Gastroesophageal sphincter (tissue), 4 donors: Measurements from ENCODE around the gene ASIC2. TPM values are rescaled to one million over a fixed set of nuclear protein-coding genes. Genes with fewer than 3 reads are reported as not detected.

Experiments used
- ATAC-seq: fragments of 150-250 bp; one replicate; pipeline ENCODE4 v1.9.1; 2016; ENCODE audit warnings: mild to moderate bottlenecking, moderate library complexity
- H3K27ac ChIP-seq, 4 donors: fragments of 200-600 bp; sonication (generic) in 3 of 4; 1 replicate in 3 of 4; 2 replicates in 1 of 4; pipeline ENCODE4 v1.5.1; 2016 to 2019
- H3K27me3 ChIP-seq: fragments of 200-600 bp; sonication (generic); one replicate; pipeline ENCODE4 v1.5.1; 2019
- H3K36me3 ChIP-seq, 2 donors: fragments of 200-600 bp; sonication (generic); one replicate each; pipeline ENCODE4 v1.5.1; 2019; ENCODE audit warnings: control low read depth in 1 of 2
- H3K4me1 ChIP-seq, 3 donors: fragments of 200-600 bp; sonication (generic); 1 replicate in 2 of 3; 2 replicates in 1 of 3; pipeline ENCODE4 v1.5.1; 2016 to 2019; ENCODE audit warnings: control low read depth in 2 of 3
- H3K4me3 ChIP-seq, 2 donors: fragments of 200-600 bp; sonication (generic); one replicate each; pipeline ENCODE4 v1.5.1; 2019; ENCODE audit warnings: mild to moderate bottlenecking in 1 of 2, moderate library complexity in 1 of 2
- H3K9me3 ChIP-seq, 3 donors: fragments of 200-600 bp; sonication (generic); one replicate each; pipeline ENCODE4 v1.5.1; 2017 to 2019; ENCODE audit warnings: control low read depth in 2 of 3
- CTCF ChIP-seq, 4 experiments: fragments of 200-600 bp in 2 of 4; fragments of 450-650 bp in 2 of 4; sonication (generic) in 1 of 4; IDR thresholded peaks; one replicate each; pipeline ENCODE4 v1.5.1; 2017 to 2019; ENCODE audit warnings: antibody characterized with exemption in 4 of 4, mild to moderate bottlenecking in 2 of 4, moderate library complexity in 2 of 4
- EP300 ChIP-seq: sonication (generic); formaldehyde crosslinking; IDR thresholded peaks from one replicate; pipeline ENCODE4 v1.6.1; 2017; ENCODE audit warnings: antibody characterized with exemption, mild to moderate bottlenecking
- POLR2A ChIP-seq, 2 donors: fragments of 450-650 bp; IDR thresholded peaks; one replicate each; pipeline ENCODE4 v1.6.1; 2017; ENCODE audit warnings: antibody characterized with exemption in 2 of 2, mild to moderate bottlenecking in 2 of 2, moderate library complexity in 1 of 2
- POLR2AphosphoS5 ChIP-seq: sonication (generic); formaldehyde crosslinking; IDR thresholded peaks from one replicate; pipeline ENCODE4 v1.6.1; 2017; ENCODE audit warnings: antibody characterized with exemption
- WGBS, 2 donors: methylation state at CpG; one replicate each; pipeline ENCODE4 v1.1.5; 2018; ENCODE audit warnings: low coverage in 1 of 2; 5-methylcytosine and 5-hydroxymethylcytosine counted together
- total RNA-seq, 4 donors: library from RNA; depleted of rRNA; stranded (reverse); fragments of >200 nt; gene quantifications; one replicate each; pipeline ENCODE4 v1.1.0, GENCODE V29; 2016

ASIC2 gene
- total RNA-seq, 4 donors from 2014 or later, result 0.15 TPM; not detected in 3

GRCh38 chr17:33046361-33047255, 246.5 kb downstream of the ASIC2 start:
- Histone ChIP-seq H3K36me3 (no peaks in the 10 kb centered on the region), H3K27ac (no peak overlapping the region), H3K4me1 (no peaks in the 10 kb centered on the region), H3K27me3 (peaks cover 24% of the 10 kb centered on the region), H3K4me3 (no peak overlapping the region), H3K9me3 (no peaks in the 10 kb centered on the region)
- no peak for ATAC-seq
- 70 to 81% methylated on average over 5 to 6 of the region's 10 CpGs for WGBS, 2 donors
- TF ChIP-seq POLR2AphosphoS5, result no peak

- Histone ChIP-seq H3K36me3 (no peaks in the 10 kb centered on the region), H3K4me3 (no peak overlapping the region), H3K27me3 (peaks cover 15% of the 10 kb centered on the region), H3K27ac (no peak overlapping the region), H3K9me3 (no peaks in the 10 kb centered on the region), H3K4me1 (peaks cover 0 to 1% (median 0%) of the 10 kb centered on the region in 3 donors)
- TF ChIP-seq POLR2AphosphoS5, result no peak
- no peak for TF ChIP-seq EP300
- no peak for TF ChIP-seq CTCF (IDR thresholded peaks at IDR 0.05)
- no peak for TF ChIP-seq POLR2A (IDR thresholded peaks at IDR 0.05)
- no peak for ATAC-seq
- 85% methylated on average over 6 of the region's 11 CpGs; no CpG with 5 or more reads in 1 of the 2 donors for WGBS, 2 donors
Measured at GRCh38 chr17:33045216-33045615, 247.9 kb downstream of the ASIC2 start.

GRCh38 chr17:33044771-33045170, 248.3 kb downstream of the ASIC2 start:
- Histone ChIP-seq H3K27me3 (peaks cover 15% of the 10 kb centered on the region), H3K27ac (no peak overlapping the region), H3K9me3 (no peaks in the 10 kb centered on the region), H3K4me3 (no peak overlapping the region), H3K4me1 (peaks cover 0 to 6% (median 0%) of the 10 kb centered on the region in 3 donors), H3K36me3 (no peaks in the 10 kb centered on the region)
- TF ChIP-seq EP300 (no peak), POLR2A (IDR thresholded peaks at IDR 0.05) (no peak), CTCF (IDR thresholded peaks at IDR 0.05) (no peak), POLR2AphosphoS5 (no peak)
- WGBS, 2 donors, result 91 to 95% methylated on average over 3 of the region's 3 CpGs
- ATAC-seq, result no peak

- no peaks in the 10 kb centered on the region for H3K9me3 ChIP-seq
- WGBS, 2 donors, result 67 to 100% methylated on average over 1 of the region's 4 CpGs
- peaks cover 0 to 11% (median 0%) of the 10 kb centered on the region in 3 donors for H3K4me1 ChIP-seq
- no peak overlapping the region for H3K27ac ChIP-seq
- H3K36me3 ChIP-seq, result no peaks in the 10 kb centered on the region
- peaks cover 24% of the 10 kb centered on the region for H3K27me3 ChIP-seq
- no peak overlapping the region for H3K4me3 ChIP-seq
- no peak for ATAC-seq
- TF ChIP-seq POLR2A (IDR thresholded peaks at IDR 0.05) (no peak), POLR2AphosphoS5 (no peak), CTCF (IDR thresholded peaks at IDR 0.05) (no peak), EP300 (no peak)
Measured at GRCh38 chr17:33040461-33040860, 252.6 kb downstream of the ASIC2 start.

GRCh38 chr17:33039874-33040273, 253.2 kb downstream of the ASIC2 start:
- Histone ChIP-seq H3K4me1 (peaks cover 0 to 11% (median 0%) of the 10 kb centered on the region in 3 donors), H3K27me3 (peaks cover 19% of the 10 kb centered on the region), H3K9me3 (peaks cover 0 to under 1% (median 0%) of the 10 kb centered on the region in 3 donors), H3K27ac (no peak overlapping the region), H3K36me3 (no peaks in the 10 kb centered on the region), H3K4me3 (no peak overlapping the region)
- WGBS, 2 donors, result 14 to 18% methylated on average over 2 of the region's 2 CpGs
- TF ChIP-seq EP300 (no peak), POLR2A (IDR thresholded peaks at IDR 0.05) (no peak), CTCF (IDR thresholded peaks at IDR 0.05) (no peak)
- no peak for ATAC-seq
